OCI-LY1 (cell line): Measurements from ENCODE around the gene TBCD.

ENCODE experiments used
- H2AFZ ChIP-seq: fragments of 200-600 bp; sonication (generic), shearing (Covaris generic); 2 replicates; pipeline ENCODE4 v1.6.0; 2014; ENCODE audit warnings: antibody characterized with exemption, mild to moderate bottlenecking, low read length
- H3F3A ChIP-seq: fragments of 200-600 bp; sonication (generic), shearing (Covaris generic); 2 replicates; pipeline ENCODE4 v1.6.0; 2014; ENCODE audit warnings: mild to moderate bottlenecking, antibody characterized with exemption, low read length, moderate library complexity; ENCODE audit not compliant: insufficient read depth
- H3K27ac ChIP-seq: fragments of 200-600 bp; sonication (generic); 2 replicates; pipeline ENCODE4 v1.5.1; 2014; ENCODE audit warnings: low read length, mixed run types, mild to moderate bottlenecking, low read depth; ENCODE audit not compliant: poor library complexity, severe bottlenecking
- H3K27me3 ChIP-seq: fragments of 200-600 bp; sonication (generic); 2 replicates; pipeline ENCODE4 v1.6.0; 2014; ENCODE audit warnings: antibody characterized with exemption, mild to moderate bottlenecking, low read length, moderate library complexity; ENCODE audit not compliant: insufficient read depth
- H3K36me3 ChIP-seq: fragments of 200-600 bp; sonication (generic); 2 replicates; pipeline ENCODE4 v1.6.1; 2014; ENCODE audit warnings: mild to moderate bottlenecking, antibody characterized with exemption, low read length, moderate library complexity, mixed read lengths; ENCODE audit not compliant: insufficient read depth
- H3K4me1 ChIP-seq: fragments of 200-600 bp; sonication (generic); 2 replicates; pipeline ENCODE4 v1.5.1; 2014; ENCODE audit warnings: mild to moderate bottlenecking, low read length, moderate library complexity; ENCODE audit not compliant: insufficient read depth, severe bottlenecking
- H3K4me2 ChIP-seq: fragments of 200-600 bp; sonication (generic), shearing (Covaris generic); 2 replicates; pipeline ENCODE4 v1.6.1; 2014; ENCODE audit warnings: low read length
- H3K4me3 ChIP-seq: fragments of 200-600 bp; sonication (generic); 2 replicates; pipeline ENCODE4 v1.5.1; 2014; ENCODE audit warnings: low read length, low read depth, mild to moderate bottlenecking, mixed read lengths; ENCODE audit not compliant: poor library complexity, severe bottlenecking
- H3K79me2 ChIP-seq: fragments of 200-600 bp; shearing (Covaris generic); 2 replicates; pipeline ENCODE4 v1.6.1; 2016; ENCODE audit warnings: mixed run types, low read length, mixed read lengths; ENCODE audit not compliant: insufficient read depth
- H3K9ac ChIP-seq: fragments of 200-600 bp; sonication (generic), shearing (Covaris generic); 2 replicates; pipeline ENCODE4 v1.6.1; 2014; ENCODE audit warnings: mild to moderate bottlenecking, low read length, mixed read lengths
- H3K9me2 ChIP-seq: fragments of 200-600 bp; sonication (generic), shearing (Covaris generic); 2 replicates; pipeline ENCODE4 v1.6.1; 2014; ENCODE audit warnings: low read depth, mild to moderate bottlenecking, low read length, mixed read lengths
- H3K9me3 ChIP-seq: fragments of 200-600 bp; shearing (Covaris generic); 2 replicates; pipeline ENCODE4 v1.6.1; 2014; ENCODE audit warnings: low read length, mixed read lengths
- H4K20me1 ChIP-seq: fragments of 200-600 bp; sonication (generic), shearing (Covaris generic); 2 replicates; pipeline ENCODE4 v1.6.0; 2016; ENCODE audit warnings: mild to moderate bottlenecking, low read length; ENCODE audit not compliant: insufficient read depth
- CTCF ChIP-seq: fragments of 200-600 bp; sonication (generic), shearing (Covaris generic); IDR thresholded peaks from 2 replicates; pipeline ENCODE4 v1.5.1; 2017; ENCODE audit warnings: mild to moderate bottlenecking, antibody characterized with exemption, low read length, moderate library complexity, mixed read lengths
- EZH2 ChIP-seq: fragments of 200-600 bp; sonication (generic), shearing (Covaris generic); IDR thresholded peaks from 2 replicates; pipeline ENCODE4 v1.8.0; 2017; ENCODE audit warnings: borderline replicate concordance, mixed run types, mild to moderate bottlenecking, antibody characterized with exemption, low read length, moderate library complexity, mixed read lengths

The TBCD gene

GRCh38 chr17:82912484-82913089, 160.7 kb downstream of the TBCD start:
- H3K4me1 ChIP-seq: peaks cover 47% of the 10 kb centered on the region
- no peak overlapping the region for H3K9ac ChIP-seq
- H3K4me2 ChIP-seq: no peak overlapping the region

GRCh38 chr17:82913304-82914043, 161.6 kb downstream of the TBCD start:
- Histone ChIP-seq H3K4me1 (peaks cover 50% of the 10 kb centered on the region), H3K9me3 (no peaks in the 10 kb centered on the region), H3K27ac (no peak overlapping the region), H4K20me1 (no peaks in the 10 kb centered on the region), H3K9ac (no peak overlapping the region), H3K4me3 (no peak overlapping the region), H2AFZ (no peak overlapping the region), H3F3A (no peaks in the 10 kb centered on the region), H3K27me3 (no peaks in the 10 kb centered on the region), H3K36me3 (peaks cover 3% of the 10 kb centered on the region), H3K4me2 (no peak overlapping the region), H3K79me2 (no peaks in the 10 kb centered on the region), H3K9me2 (no peaks in the 10 kb centered on the region)
- no peak; the same call in 1 of the 2 replicates for TF ChIP-seq CTCF

More at GRCh38 chr17:82912484-82913089, 160.7 kb downstream of the TBCD start:
- no peaks in the 10 kb centered on the region for H3K9me2 ChIP-seq
- H3K27me3 ChIP-seq: no peaks in the 10 kb centered on the region
- H3K36me3 ChIP-seq: peaks cover 4% of the 10 kb centered on the region; the same call in 1 of the 2 replicates
- TF ChIP-seq EZH2: no peak
- H3F3A ChIP-seq: no peaks in the 10 kb centered on the region
- no peak overlapping the region for H2AFZ ChIP-seq
- H4K20me1 ChIP-seq: no peaks in the 10 kb centered on the region
- no peak overlapping the region for H3K4me3 ChIP-seq
- H3K27ac ChIP-seq: peak overlapping the region; percentile 57
- H3K79me2 ChIP-seq: no peaks in the 10 kb centered on the region
- no peaks in the 10 kb centered on the region for H3K9me3 ChIP-seq

- Histone ChIP-seq H3K4me2 (peak overlapping the region; percentile 50), H3K9me3 (no peaks in the 10 kb centered on the region), H3K9me2 (no peaks in the 10 kb centered on the region), H3K27me3 (no peaks in the 10 kb centered on the region), H3K79me2 (no peaks in the 10 kb centered on the region), H3K4me3 (peak overlapping the region; percentile 32), H2AFZ (no peak overlapping the region), H3K9ac (peak overlapping the region; percentile 44; the same call in 1 of the 2 replicates), H3F3A (no peaks in the 10 kb centered on the region), H3K27ac (peak overlapping the region; percentile 76), H3K36me3 (peaks cover 5% of the 10 kb centered on the region), H3K4me1 (peaks cover 50% of the 10 kb centered on the region), H4K20me1 (no peaks in the 10 kb centered on the region)
- TF ChIP-seq EZH2: no peak
- peak; percentile 68 for TF ChIP-seq CTCF
Observed at GRCh38 chr17:82914375-82914774, 162.5 kb downstream of the TBCD start.
